Cardiac muscle cell (in vitro differentiated cells and primary cell): Measurements from ENCODE around the gene BNC1. TPM values are rescaled to one million over a fixed set of nuclear protein-coding genes. Genes with fewer than 3 reads are reported as not detected.
"Not testable (repeated sequence)": the region's sequence is repeated elsewhere in the genome, so short reads cannot be mapped to it uniquely, and the experiment has no call there.

Experiments
- DNase-seq, 2 donors: peaks; one replicate each; pipeline versions ENCODE4 v3.0.0 to v3.0.0-alpha.2; 2010 to 2017; ENCODE audit warnings: low read depth in 1 of 2, low spot score in 1 of 2
- H3K27ac ChIP-seq: fragments of 200-600 bp; sonication (generic); 2 replicates; pipeline ENCODE4 v1.5.1; 2016
- H3K27me3 ChIP-seq: fragments of 200-600 bp; sonication (generic); 2 replicates; pipeline ENCODE4 v1.6.0; 2016; ENCODE audit warnings: control low read depth
- H3K36me3 ChIP-seq: fragments of 200-600 bp; sonication (generic); 2 replicates; pipeline ENCODE4 v1.5.1; 2016; ENCODE audit warnings: control low read depth
- H3K4me1 ChIP-seq: fragments of 200-600 bp; sonication (generic); 2 replicates; pipeline ENCODE4 v1.8.1; 2017; ENCODE audit warnings: low read depth, mild to moderate bottlenecking, mixed run types
- H3K4me3 ChIP-seq: fragments of 200-600 bp; sonication (generic); 2 replicates; pipeline ENCODE4 v1.5.1; 2016; ENCODE audit warnings: mild to moderate bottlenecking
- H3K9me3 ChIP-seq: fragments of 200-600 bp; sonication (generic); 2 replicates; pipeline ENCODE4 v1.5.1; 2017; ENCODE audit warnings: low read depth, mild to moderate bottlenecking, control low read depth
- polyA plus RNA-seq: library from polyadenylated mRNA; unstranded; fragments of >200 nt; fragmentation: Nextera tagmentation; extraction: Ambion mirVana; gene quantifications from 2 replicates; pipeline ENCODE4 v1.2.1, GENCODE V29; 2016
- total RNA-seq: library from RNA; depleted of rRNA; stranded (reverse); fragments of >200 nt; gene quantifications from 2 replicates; pipeline ENCODE4 v1.2.3, GENCODE V29; 2016
- TF ChIP-seq, protein P1 (sequence below): IDR thresholded peaks from 2 replicates; pipeline ENCODE4 v1.5.1; 2012; ENCODE audit warnings: low read depth, mild to moderate bottlenecking, low read length

The BNC1 gene
- total and polyA plus RNA-seq, 2 experiments from 2014 or later: 3.3 to 4.5 TPM

DNA sequence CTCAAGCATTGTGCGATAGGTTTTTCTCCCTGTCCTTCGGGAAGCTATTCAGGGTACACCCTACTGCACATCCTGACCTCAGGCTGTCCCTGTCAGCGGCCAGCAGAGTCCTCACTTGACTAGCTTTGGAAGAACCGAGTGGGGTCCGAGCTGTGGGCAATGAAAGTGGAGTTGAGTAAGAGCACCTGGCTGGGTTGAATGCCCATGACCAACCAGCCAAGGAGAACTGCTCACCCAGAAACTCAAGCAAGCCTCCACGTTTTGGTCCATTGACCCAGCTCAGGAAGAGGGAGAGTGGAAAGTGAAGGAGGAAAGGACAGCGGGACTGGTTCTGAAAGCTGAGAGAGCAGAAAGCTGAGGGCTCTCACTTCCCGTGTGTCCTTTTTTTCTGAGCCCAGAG, 40.8 kb downstream of the BNC1 start:
- no peaks in the 10 kb centered on the region for H3K36me3 ChIP-seq
- H3K9me3 ChIP-seq: no peaks in the 10 kb centered on the region
- H3K4me1 ChIP-seq: no peaks in the 10 kb centered on the region
- H3K27ac ChIP-seq: no peak overlapping the region
- H3K27me3 ChIP-seq: peaks cover 12% of the 10 kb centered on the region
- no peak for DNase-seq
- no peak overlapping the region for H3K4me3 ChIP-seq
- TF ChIP-seq, protein P1, sequence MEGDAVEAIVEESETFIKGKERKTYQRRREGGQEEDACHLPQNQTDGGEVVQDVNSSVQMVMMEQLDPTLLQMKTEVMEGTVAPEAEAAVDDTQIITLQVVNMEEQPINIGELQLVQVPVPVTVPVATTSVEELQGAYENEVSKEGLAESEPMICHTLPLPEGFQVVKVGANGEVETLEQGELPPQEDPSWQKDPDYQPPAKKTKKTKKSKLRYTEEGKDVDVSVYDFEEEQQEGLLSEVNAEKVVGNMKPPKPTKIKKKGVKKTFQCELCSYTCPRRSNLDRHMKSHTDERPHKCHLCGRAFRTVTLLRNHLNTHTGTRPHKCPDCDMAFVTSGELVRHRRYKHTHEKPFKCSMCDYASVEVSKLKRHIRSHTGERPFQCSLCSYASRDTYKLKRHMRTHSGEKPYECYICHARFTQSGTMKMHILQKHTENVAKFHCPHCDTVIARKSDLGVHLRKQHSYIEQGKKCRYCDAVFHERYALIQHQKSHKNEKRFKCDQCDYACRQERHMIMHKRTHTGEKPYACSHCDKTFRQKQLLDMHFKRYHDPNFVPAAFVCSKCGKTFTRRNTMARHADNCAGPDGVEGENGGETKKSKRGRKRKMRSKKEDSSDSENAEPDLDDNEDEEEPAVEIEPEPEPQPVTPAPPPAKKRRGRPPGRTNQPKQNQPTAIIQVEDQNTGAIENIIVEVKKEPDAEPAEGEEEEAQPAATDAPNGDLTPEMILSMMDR: no peak

DNA sequence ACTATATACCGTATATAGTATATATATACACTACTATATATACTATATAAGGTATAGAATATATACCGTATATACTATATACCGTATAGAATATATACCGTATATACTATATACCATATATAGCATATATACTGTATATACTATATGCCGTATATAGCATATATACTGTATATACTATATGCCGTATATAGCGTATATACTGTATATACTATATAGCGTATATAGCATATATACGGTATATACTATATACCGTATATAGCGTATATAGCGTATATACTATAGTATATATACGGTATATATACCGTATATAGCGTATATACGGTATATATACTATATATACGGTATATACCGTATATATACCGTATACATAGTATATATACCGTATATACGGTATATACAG, 54.2 kb downstream of the BNC1 start:
- H3K36me3 ChIP-seq: no peaks in the 10 kb centered on the region
- no peaks in the 10 kb centered on the region for H3K4me1 ChIP-seq
- TF ChIP-seq, protein P1: no peak
- no peaks in the 10 kb centered on the region for H3K9me3 ChIP-seq
- DNase-seq: no peak
- no peaks in the 10 kb centered on the region for H3K27me3 ChIP-seq
- no peak overlapping the region for H3K27ac ChIP-seq
- H3K4me3 ChIP-seq: no peak overlapping the region

DNA sequence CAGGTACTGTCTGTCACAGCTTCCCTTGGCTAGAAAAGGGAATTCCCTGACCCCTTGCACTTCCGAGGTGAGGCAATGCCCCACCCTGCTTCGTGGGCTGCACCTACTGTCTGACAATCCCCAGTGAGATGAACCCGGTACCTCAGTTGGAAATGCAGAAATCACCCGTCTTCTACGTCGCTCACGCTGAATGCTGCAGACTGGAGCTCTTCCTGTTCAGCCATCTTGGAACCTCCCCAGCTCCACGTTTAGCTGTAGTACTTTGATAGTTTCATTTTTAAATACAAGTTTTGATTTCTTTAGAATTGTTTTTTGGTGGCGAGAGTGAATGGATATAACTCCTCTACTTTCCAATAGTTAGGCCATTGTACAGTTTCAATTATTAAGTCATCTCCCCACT, 59.0 kb downstream of the BNC1 start:
- H3K9me3 ChIP-seq: no peaks in the 10 kb centered on the region
- no peaks in the 10 kb centered on the region for H3K36me3 ChIP-seq
- no peaks in the 10 kb centered on the region for H3K27me3 ChIP-seq
- TF ChIP-seq, protein P1: no peak
- no peak overlapping the region for H3K27ac ChIP-seq
- DNase-seq: no peak
- no peak overlapping the region for H3K4me3 ChIP-seq
- no peaks in the 10 kb centered on the region for H3K4me1 ChIP-seq

DNA sequence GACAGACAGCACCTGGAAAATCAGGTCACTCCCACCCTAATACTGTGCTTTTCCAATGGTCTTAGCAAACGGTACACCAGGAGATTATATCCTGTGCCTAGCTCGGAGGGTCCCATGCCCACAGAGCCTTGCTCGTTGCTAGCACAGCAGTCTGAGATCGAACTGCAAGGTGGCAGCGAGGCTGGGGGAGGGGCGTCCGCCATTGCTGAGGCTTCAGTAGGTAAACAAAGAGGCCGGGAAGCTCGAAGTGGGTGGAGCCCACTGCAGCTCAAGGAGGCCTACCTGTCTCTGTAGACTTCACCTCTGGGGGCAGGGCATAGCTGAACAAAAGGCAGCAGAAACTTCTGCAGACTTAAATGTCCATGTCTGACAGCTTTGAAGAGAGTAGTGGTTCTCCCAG, 62.7 kb downstream of the BNC1 start:
- H3K4me3 ChIP-seq, H3K4me1 ChIP-seq, H3K27ac ChIP-seq, H3K36me3 ChIP-seq, H3K27me3 ChIP-seq, H3K9me3 ChIP-seq, DNase-seq: not testable (repeated sequence)

DNA sequence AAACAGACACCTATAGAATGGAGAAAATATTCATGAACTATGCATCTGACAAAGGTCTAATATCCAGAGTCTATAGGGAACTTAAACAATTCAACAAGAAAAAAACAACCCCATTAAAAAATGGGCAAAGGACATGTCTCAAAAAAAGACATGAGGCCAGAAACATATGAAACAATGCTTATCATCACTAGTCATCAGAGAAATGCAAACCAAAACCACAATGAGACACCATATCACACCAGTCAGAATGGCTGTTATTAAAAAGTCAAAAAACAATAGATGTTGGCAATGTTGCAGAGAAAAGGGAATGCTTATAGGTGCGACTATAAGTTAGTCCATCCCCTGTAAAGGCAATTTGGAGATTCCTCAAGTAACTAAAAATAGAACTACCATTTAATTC, 65.4 kb downstream of the BNC1 start:
- no peak overlapping the region for H3K27ac ChIP-seq
- no peak for DNase-seq
- no peak overlapping the region for H3K4me3 ChIP-seq
- H3K36me3 ChIP-seq: no peaks in the 10 kb centered on the region
- TF ChIP-seq, protein P1: no peak
- H3K9me3 ChIP-seq: no peaks in the 10 kb centered on the region
- no peaks in the 10 kb centered on the region for H3K27me3 ChIP-seq
- H3K4me1 ChIP-seq: no peaks in the 10 kb centered on the region

DNA sequence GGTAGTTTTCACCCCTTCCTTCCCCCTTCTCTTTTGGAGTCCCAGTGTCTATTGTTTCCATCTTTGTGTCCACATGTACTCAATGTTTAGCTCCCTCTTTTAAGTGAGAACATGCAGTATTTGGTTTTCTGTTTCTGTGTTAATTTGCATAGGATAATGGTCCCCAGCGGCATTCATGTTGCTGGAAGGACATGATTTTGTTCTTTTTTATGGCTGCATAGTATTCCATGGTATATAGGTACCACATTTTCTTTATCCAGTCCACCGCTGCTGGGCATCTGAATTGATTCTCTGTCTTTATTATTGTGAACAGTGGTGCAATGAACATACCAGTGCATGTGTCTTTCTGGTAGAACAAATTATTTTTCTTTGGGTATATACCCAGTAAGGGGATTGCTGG, 69.2 kb downstream of the BNC1 start:
- no peak overlapping the region for H3K4me3 ChIP-seq
- H3K36me3 ChIP-seq: no peaks in the 10 kb centered on the region
- H3K4me1 ChIP-seq: no peaks in the 10 kb centered on the region
- TF ChIP-seq, protein P1: no peak
- no peaks in the 10 kb centered on the region for H3K27me3 ChIP-seq
- DNase-seq: no peak
- no peak overlapping the region for H3K27ac ChIP-seq
- no peaks in the 10 kb centered on the region for H3K9me3 ChIP-seq
